ENCODE results near the gene CRABP2.

CRABP2 gene

DNA sequence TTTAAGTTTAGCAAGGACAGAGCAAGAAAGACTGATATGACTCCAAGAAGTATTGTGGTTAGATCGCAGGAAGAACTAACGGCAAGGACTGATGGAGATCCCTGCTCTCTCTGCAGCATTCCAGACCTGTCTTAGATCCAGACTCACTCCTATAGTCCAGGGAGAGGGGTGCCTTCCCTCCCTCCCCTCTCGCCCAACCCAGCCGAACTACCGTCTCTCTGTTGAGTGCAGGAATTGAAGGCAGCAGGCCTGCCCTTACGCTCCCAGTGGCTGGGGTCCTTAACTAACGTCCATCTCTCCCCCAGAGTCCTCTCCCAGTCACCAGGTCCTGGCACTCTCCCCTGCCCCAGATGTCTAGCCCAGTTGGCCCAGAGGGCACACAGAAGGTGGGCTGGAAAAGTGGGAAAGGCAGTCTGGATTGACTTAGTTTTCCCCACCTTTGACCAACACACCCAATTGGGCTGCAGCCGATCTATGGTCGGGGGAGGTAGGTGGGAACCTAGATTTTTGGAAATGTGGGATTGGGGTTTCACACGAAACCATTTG lies 1.1 kb downstream of the CRABP2 start:
- TF ChIP-seq POLR2AphosphoS5 (IDR thresholded peaks at IDR 0.05; ENCODE audit: low read depth, low read length), result no peak
- no peak for TF ChIP-seq PAX5 (IDR thresholded peaks at IDR 0.05; ENCODE audit: insufficient read depth, low read length, severe bottlenecking)
- TF ChIP-seq TAF1 (IDR thresholded peaks at IDR 0.05; ENCODE audit: low read depth, low read length), result no peak
- DNase-seq (ENCODE audit: insufficient read length, low spot score) (no peak), FAIRE-seq (no peak)

DNA sequence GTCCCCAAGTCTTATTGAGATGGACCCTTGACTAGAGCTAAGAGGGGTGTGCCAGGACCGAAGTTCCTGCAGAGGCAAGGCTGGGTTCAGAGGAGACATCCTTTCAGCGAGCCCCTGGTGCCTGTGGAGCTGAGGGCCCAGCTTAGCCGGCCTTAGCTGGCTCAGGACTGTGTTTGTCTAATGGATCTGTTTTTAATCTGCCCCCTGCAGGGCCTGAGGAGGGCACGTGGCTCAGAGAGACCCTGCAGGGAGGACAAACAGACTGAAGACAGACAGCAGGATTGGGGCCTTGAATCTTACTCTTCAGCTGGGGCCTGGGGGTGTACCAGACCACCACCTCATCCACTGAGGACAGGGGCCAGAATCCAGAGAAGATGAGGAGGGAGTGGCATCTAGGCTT lies 1.6 kb downstream of the CRABP2 start:
- TF ChIP-seq SPI1 (IDR thresholded peaks at IDR 0.05; ENCODE audit: low read depth, low read length) (no peak), POLR2AphosphoS5 (IDR thresholded peaks at IDR 0.05; ENCODE audit: low read depth, low read length) (no peak), PAX5 (IDR thresholded peaks at IDR 0.05; ENCODE audit: insufficient read depth, low read length, severe bottlenecking) (no peak), TAF1 (IDR thresholded peaks at IDR 0.05; ENCODE audit: low read depth, low read length) (no peak), POU2F2 (IDR thresholded peaks at IDR 0.05; ENCODE audit: low read depth, low read length) (no peak), POLR2A (IDR thresholded peaks at IDR 0.05; ENCODE audit: low read depth, low read length) (no peak)
- no peak for DNase-seq (ENCODE audit: insufficient read length, low spot score)
- no peak for FAIRE-seq

DNA sequence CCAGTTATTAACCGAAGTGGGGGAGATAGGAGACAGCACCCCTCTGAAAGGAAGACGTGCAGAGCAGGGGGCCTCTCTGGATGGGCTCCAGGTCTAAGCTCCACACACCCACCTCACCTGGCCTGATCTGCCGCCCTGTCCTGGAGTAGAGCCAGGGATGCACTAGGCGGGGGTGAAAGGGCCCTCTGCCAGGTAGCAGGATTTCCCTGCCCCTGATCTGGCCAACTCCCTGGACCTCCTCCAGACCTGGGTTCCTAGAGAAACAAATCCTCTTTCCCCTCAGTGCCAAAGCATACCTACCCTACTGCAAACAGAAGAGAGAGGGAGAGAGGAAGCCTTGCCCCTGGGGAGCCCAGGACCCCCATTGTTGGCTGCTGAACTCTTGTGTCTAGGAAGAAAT lies 2.0 kb downstream of the CRABP2 start:
- DNase-seq (ENCODE audit: insufficient read length, low spot score) (no peak), FAIRE-seq (no peak)
- TF ChIP-seq POU2F2 (IDR thresholded peaks at IDR 0.05; ENCODE audit: low read depth, low read length), result no peak

DNA sequence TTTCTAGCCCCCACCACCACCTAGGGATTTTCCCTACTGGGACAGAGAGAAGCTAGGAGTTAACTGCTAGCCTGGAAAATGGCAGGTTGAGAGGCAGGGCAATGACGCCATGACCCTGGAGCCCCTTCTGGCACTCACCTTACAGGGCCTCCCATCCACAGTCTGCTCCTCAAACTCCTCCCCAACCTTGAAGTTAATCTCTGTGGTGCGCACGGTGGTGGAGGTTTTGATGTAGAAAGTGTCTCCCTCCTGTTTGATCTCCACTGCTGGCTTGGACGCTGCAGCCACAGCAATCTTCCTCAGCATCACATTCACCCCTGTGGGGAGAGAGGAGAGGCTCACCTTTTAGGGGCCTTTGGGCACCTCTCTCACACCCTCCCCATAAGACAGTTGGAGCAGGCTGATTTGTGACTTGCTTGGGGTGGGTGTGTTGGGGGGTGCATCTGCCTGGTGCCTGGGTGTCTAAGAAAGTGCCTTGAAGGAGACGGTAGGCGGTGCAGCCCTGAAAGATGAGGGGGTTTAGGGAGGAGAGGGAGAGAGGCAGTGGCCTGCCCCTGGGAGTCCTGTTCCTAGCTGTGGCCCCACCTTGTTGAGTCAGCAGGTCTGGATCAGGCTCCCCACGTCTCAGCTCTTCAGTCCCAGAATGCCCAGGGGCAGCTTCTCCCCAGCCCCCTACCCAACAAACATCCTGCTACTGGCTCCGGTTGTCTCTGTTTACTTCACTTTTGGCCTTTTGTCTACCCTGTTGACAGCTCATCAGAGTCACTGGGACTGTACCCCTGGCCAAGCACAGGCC lies 4.4 kb downstream of the CRABP2 start:
- TF ChIP-seq POLR2AphosphoS5 (IDR thresholded peaks at IDR 0.05; ENCODE audit: low read depth, low read length), result no peak
- TF ChIP-seq TAF1 (IDR thresholded peaks at IDR 0.05; ENCODE audit: low read depth, low read length), result no peak
- no peak for TF ChIP-seq SPI1 (IDR thresholded peaks at IDR 0.05; ENCODE audit: low read depth, low read length)
- no peak for TF ChIP-seq POU2F2 (IDR thresholded peaks at IDR 0.05; ENCODE audit: low read depth, low read length)
- TF ChIP-seq POLR2A (IDR thresholded peaks at IDR 0.05; ENCODE audit: low read depth, low read length), result no peak
- TF ChIP-seq PAX5 (IDR thresholded peaks at IDR 0.05; ENCODE audit: insufficient read depth, low read length, severe bottlenecking), result no peak
- FAIRE-seq, result no peak
- DNase-seq (ENCODE audit: insufficient read length, low spot score), result no peak

GRCh38 chr1:156698995-156699394 lies 6.4 kb downstream of the CRABP2 start:
- DNase-seq (ENCODE audit: insufficient read length, low spot score), result no peak
- TF ChIP-seq POLR2AphosphoS5 (IDR thresholded peaks at IDR 0.05; ENCODE audit: low read depth, low read length) (no peak), SPI1 (IDR thresholded peaks at IDR 0.05; ENCODE audit: low read depth, low read length) (no peak), PAX5 (IDR thresholded peaks at IDR 0.05; ENCODE audit: insufficient read depth, low read length, severe bottlenecking) (no peak), POLR2A (IDR thresholded peaks at IDR 0.05; ENCODE audit: low read depth, low read length) (no peak)
- FAIRE-seq, result no peak

DNA sequence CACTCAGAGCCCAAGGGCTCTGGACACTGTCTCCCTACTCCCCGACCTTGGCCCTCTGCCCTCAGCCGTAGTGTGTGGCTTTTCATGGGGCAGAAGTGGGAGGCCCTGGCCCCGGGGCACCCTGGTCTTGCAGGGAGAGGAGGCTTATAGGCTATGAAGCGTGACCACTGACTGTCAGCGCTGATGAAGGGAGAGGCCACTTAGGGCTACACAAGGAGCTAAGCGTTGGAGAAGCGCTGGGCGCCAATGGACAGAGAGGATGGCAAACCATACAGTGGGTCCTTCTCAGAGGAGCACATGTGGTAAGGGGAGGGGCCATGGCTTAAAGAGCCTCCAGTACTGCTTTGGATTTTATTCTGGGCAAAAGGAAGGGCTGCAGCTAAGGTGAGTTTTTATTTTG lies 7.9 kb downstream of the CRABP2 start:
- no peak for DNase-seq (ENCODE audit: insufficient read length, low spot score)
- FAIRE-seq, result no peak
- TF ChIP-seq PAX5 (IDR thresholded peaks at IDR 0.05; ENCODE audit: insufficient read depth, low read length, severe bottlenecking) (no peak), POU2F2 (IDR thresholded peaks at IDR 0.05; ENCODE audit: low read depth, low read length) (no peak), TAF1 (IDR thresholded peaks at IDR 0.05; ENCODE audit: low read depth, low read length) (no peak), POLR2A (IDR thresholded peaks at IDR 0.05; ENCODE audit: low read depth, low read length) (no peak), SPI1 (IDR thresholded peaks at IDR 0.05; ENCODE audit: low read depth, low read length) (no peak), POLR2AphosphoS5 (IDR thresholded peaks at IDR 0.05; ENCODE audit: low read depth, low read length) (no peak)

GRCh38 chr1:156696755-156697154 lies 8.6 kb downstream of the CRABP2 start:
- no peak for FAIRE-seq

GRCh38 chr1:156694690-156694962 lies 10.8 kb downstream of the CRABP2 start:
- DNase-seq (ENCODE audit: insufficient read length, low spot score) (no peak), FAIRE-seq (no peak)
- TF ChIP-seq PAX5 (IDR thresholded peaks at IDR 0.05; ENCODE audit: insufficient read depth, low read length, severe bottlenecking) (no peak), POLR2A (IDR thresholded peaks at IDR 0.05; ENCODE audit: low read depth, low read length) (no peak), POU2F2 (IDR thresholded peaks at IDR 0.05; ENCODE audit: low read depth, low read length) (no peak), TAF1 (IDR thresholded peaks at IDR 0.05; ENCODE audit: low read depth, low read length) (no peak), POLR2AphosphoS5 (IDR thresholded peaks at IDR 0.05; ENCODE audit: low read depth, low read length) (no peak), SPI1 (IDR thresholded peaks at IDR 0.05; ENCODE audit: low read depth, low read length) (no peak)

More at GRCh38 chr1:156696755-156697154, 8.6 kb downstream of the CRABP2 start:
- TF ChIP-seq POU2F2 (IDR thresholded peaks at IDR 0.05; ENCODE audit: low read depth, low read length) (no peak), PAX5 (IDR thresholded peaks at IDR 0.05; ENCODE audit: insufficient read depth, low read length, severe bottlenecking) (no peak), POLR2A (IDR thresholded peaks at IDR 0.05; ENCODE audit: low read depth, low read length) (no peak), SPI1 (IDR thresholded peaks at IDR 0.05; ENCODE audit: low read depth, low read length) (no peak), TAF1 (IDR thresholded peaks at IDR 0.05; ENCODE audit: low read depth, low read length) (no peak), POLR2AphosphoS5 (IDR thresholded peaks at IDR 0.05; ENCODE audit: low read depth, low read length) (no peak)
- DNase-seq (ENCODE audit: insufficient read length, low spot score), result no peak

DNA sequence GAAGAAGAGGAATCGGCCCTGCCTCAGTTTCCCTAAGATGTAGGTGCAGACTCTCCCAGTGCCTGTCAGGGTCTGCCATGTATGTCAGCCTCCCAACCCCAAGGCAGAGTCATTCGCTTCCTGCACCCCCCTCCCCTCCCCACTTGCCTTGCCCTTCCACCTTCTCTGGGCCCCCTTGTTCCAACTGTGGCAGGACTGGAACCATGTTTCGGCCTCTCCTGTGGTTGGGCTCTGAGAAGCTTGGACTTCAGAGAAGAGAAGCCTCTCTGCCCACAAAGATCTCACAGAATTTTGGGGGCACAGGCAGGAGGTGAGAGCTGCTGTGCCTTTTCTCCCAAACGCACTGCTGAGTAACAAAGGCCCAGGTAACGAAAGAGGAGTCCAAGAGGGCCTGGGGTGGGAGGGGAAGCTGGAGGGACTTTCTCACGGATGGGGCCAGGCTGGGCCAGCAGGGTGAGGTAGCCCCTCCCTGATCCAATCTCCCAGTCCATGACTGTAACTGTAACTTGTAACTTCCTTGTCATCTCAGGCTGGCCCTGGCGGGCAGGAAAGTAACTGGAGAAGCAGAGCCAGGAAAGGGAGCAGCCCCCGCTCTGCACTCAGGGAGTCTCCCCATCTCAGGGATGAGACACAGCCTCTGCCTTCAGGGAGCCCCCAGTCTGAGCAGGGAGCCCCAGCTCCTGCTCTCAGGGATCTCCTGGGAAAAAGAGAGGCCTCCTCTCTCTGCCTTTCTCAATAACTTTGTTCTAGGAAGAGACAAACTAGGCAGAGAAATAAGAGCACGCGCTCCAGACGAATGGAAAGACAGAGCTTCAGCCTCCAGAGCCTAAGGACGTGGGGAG lies 11.3 kb downstream of the CRABP2 start:
- TF ChIP-seq POLR2AphosphoS5 (IDR thresholded peaks at IDR 0.05; ENCODE audit: low read depth, low read length), result no peak
- TF ChIP-seq PAX5 (IDR thresholded peaks at IDR 0.05; ENCODE audit: insufficient read depth, low read length, severe bottlenecking), result no peak
- no peak for TF ChIP-seq POU2F2 (IDR thresholded peaks at IDR 0.05; ENCODE audit: low read depth, low read length)
- TF ChIP-seq POLR2A (IDR thresholded peaks at IDR 0.05; ENCODE audit: low read depth, low read length), result no peak
- TF ChIP-seq TAF1 (IDR thresholded peaks at IDR 0.05; ENCODE audit: low read depth, low read length), result no peak
- no peak for TF ChIP-seq SPI1 (IDR thresholded peaks at IDR 0.05; ENCODE audit: low read depth, low read length)
- FAIRE-seq (no peak), DNase-seq (ENCODE audit: insufficient read length, low spot score) (no peak)
